D341Med (cell line): ENCODE results near the gene FOXK1.

Experiments
- DNase-seq: peaks from one replicate; pipeline ENCODE4 v3.0.0; 2012; ENCODE audit warnings: low spot score

The FOXK1 gene

GRCh38 chr7:4819560-4820404, 137.7 kb downstream of the FOXK1 start:
- DNase-seq: no peak

GRCh38 chr7:4820405-4820966, 138.4 kb downstream of the FOXK1 start:
- DNase-seq: no peak
